COR-L47 (cell line): ENCODE data around the gene SERINC5.

Source experiments
- DNase-seq: peaks from one replicate; lab custom pipeline; 2025; lab: John Stamatoyannopoulos, UW

SERINC5 gene

DNA sequence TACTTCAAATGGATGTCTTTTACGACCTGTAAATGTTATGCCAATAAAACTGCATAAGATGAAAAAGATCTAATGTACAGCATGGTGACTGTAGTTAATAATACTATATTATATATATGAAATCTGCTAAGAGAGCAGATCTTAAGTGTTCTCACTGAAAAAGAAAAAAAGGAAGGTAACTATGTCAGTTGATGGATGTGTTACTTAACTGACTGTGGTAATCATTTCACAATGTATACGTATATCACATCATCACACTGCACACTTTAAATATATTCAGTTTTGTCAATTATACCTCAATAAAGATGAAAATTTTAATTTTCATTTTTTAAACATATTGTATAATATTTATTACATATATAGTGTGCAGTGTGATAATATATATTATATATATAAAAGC is 188.8 kb downstream of the SERINC5 start:
- no peak for DNase-seq

GRCh38 chr5:80064124-80064523 is 191.7 kb downstream of the SERINC5 start:
- no peak for DNase-seq
